ENCODE data around the gene PTPN9.
"Not testable (repeated sequence)": the region's sequence is repeated elsewhere in the genome, so short reads cannot be mapped to it uniquely, and the experiment has no call there.

GRCh38 chr15:75586422-75586821, 7.3 kb upstream of the PTPN9 start:
- not testable (repeated sequence) for TF ChIP-seq CTCF (optimal IDR thresholded peaks at IDR 0.05 in 1 of 3, IDR thresholded peaks at IDR 0.05 in 1 of 3, conservative IDR thresholded peaks at IDR 0.05 in 1 of 3; ENCODE audit: extremely low read depth in 1 of 3, insufficient read depth in 2 of 3, low read length in 3 of 3); EZH2 (IDR thresholded peaks at IDR 0.05; ENCODE audit: low read length)

Measured in keratinocyte (primary cell).